ENCODE measurements around the gene KRT85.
A peak's percentile ranks its signal among the peaks of the same experiment; 100 is the strongest.

The KRT85 gene

DNA sequence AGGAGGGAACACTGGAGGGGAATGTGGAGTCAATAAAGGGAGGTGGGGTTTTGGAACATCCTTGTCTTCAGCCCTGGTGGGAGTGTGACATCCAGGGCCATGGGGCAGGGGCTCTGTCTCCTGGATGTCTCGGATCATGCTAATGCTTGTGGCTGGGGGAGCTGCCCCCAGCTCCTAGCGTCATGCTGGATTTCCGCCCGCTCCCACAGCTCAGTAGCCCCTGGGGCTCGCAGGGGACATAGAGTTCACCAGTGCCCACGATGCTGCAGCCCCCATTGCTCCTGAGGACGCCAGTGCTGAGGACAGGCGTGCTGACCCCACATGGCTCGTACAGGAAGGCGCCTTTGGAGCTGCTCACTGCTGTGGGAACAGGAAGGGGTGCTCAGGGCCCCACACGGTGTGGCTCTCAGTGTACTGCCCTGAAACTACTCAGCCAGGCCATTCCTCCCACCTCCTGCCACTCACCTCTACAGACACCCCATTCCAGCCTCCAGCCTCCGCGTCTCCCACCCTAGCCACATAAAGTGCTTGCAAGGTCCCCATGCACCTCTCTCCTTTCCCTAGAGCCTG, 27.6 kb upstream of the KRT85 start:
- no peak for DNase-seq

DNA sequence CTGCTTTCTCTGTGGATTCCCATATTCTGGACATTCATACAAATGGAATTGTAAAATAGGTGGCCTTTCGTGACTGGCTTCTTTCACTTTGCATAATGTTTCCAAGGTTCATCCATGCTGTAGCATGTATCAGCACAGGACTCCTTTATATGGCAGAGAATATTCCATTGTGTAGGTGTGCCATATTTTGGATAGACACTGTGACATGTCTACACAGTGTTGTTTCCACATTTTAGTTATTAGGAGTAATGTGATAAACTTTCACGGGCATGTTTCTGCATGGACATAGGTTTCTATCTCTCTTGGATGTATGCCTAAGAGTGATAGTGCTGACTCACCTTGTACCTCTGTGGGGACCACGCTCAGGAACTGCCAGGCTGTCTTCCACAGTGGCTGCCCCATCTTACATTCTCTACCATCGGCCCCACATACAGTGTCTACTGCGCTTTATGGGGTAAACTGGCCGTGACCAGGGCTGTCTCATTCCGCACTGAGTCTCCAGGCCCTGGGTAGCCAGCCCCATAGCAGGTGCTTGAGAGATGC, 25.3 kb upstream of the KRT85 start:
- no peak for DNase-seq

DNA sequence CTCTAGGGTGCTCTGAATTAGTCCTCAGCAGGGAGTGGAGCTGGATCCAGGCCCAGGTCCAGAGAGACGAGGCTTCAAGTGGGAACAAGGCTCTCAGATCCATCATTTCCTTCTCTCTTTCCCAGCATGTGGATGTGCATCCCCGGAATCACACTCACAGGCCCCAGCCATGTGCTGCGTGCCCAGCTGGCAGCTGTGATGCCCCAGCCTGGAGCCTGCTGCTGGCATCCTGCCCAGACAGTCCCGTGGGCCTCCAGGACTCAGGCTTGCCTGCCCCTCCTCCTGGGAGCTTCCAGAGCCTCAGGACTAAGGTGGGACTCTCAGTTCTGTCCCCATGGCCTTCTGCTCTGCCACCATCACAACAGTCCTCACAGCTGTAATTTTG, 24.3 kb upstream of the KRT85 start:
- DNase-seq = peak; percentile 24

DNA sequence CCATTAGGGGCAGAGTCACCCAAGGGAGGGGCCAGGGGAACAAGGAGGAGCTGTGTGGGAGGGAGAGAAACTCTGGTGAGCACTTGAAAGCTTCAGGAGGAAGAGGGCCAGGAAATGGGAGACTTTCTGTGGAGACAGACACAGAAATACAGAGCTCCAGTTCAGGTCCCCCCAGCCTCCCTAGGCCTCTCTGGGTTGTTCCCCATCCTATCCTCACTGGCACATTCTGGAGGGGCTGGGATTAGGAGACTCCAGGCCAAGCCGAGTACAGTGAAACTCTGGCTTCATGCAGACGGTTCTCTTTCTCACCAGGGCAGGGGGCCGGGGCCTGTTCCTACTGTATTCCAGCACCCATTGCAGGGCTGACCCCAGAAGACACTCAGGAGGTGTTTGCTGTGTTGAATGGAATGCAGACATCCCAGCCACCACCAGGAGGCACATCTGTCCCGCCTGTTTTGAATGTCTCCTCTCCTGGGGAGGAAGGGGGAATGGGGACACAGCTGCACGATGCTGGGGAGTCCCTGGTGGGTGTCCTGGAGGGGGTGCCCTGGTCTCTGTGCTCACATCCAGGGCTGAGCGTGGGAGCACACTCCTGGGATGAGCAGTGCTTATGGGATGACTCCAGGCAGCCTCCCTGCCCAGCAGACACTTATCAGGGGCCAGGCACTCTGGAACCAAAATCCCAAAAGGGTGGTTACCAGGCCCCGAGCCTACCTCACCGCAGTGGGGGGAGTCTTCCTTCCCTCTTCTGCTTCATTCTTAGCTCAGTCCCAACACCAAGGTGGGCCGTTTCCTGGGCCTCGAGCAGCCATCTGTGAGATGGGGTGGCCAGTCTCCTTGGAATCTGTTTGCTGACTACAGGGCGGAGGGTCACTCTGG, 23.7 kb upstream of the KRT85 start:
- DNase-seq = peak; percentile 18

DNA sequence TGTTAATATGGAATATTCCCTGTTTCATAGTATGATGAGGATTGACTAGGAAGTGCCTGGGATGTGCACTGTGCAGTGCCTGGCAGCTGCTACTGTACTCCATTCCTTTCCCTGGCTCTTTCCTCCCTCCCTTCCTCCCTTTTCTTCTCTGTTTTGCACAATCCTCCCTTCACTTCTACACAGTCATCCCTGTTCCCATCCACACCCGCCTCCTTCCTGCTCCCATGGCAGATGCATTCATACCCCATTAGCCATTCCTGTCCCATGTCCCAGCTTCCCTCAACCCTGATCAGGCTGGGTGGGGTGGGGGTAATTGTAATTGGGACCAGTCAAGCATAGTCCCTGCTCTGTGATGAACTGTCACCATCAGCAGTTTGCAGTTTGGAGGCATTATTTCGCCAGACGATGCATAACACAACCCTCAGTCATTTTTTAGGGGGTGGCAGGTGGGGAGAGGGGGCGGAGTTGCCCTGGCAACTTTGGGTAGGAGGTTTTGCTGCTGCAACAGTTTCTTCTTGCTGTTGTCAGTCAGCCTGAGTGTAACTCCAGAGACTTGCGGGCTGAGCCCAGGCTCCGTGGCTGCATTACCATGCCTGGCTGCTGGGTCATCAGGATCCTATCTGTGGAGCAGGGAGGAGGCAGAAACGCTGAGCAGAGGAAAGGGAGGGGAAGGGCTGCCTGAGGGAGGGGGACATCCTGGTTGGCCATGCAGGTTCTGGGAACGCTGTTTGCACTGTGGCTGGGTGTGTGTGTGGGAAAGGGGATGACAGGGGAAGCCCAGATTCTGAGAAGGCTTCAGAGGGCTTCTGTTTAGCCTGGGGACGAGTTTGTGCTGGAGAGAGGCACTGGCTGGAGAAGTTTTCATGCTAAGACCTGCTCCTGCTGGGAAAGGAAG, 22.3 kb upstream of the KRT85 start:
- DNase-seq = peak; percentile 51

DNA sequence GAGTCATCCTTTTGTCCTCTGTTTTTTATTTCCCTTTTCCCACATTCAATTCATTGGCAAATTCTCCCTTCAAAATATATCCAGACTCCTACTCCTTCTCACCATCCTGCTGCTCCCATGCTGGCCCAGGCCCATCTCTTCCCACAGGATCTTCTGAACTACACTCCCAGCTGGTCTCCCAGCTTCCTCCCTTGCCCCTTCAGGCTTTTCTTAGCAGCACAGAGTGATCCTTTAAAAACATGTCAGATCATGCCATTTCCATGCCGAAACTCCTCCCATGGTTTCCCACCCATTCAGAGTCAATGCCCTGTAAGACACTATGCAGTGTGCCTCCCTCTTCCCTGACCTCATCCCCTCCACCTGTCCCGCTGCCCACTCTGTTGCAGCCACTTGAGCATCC, 20.6 kb upstream of the KRT85 start:
- DNase-seq = no peak

DNA sequence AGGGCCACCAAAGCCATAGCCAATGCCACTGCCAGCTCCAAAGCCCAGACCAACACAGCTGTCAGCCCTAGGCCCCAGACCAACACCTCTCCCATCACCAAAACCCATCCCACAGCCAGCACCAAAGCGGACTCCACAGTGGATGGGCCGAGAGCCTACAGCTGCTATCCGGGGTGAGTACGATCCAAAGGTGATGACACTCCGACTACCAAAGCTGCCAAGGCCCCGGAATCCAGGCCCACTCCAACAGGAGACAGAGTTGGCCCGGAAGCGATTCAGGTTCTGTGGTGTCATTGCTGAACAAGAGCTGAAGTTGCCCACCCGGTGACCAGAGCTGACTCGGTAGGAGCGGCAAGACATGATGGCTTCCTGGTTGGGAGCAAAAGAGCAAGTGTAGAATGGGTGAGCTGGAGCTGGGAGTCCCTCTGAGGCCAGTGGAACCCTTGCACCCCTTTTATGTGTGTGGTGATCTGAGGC, 18.0 kb upstream of the KRT85 start, which contains the start of gene KRT84:
Gene KRT84 (minus strand): TSS at position 427 of the 477 bp plus-strand sequence. CDS start 67 bp downstream, at position 360.
- DNase-seq = no peak

DNA sequence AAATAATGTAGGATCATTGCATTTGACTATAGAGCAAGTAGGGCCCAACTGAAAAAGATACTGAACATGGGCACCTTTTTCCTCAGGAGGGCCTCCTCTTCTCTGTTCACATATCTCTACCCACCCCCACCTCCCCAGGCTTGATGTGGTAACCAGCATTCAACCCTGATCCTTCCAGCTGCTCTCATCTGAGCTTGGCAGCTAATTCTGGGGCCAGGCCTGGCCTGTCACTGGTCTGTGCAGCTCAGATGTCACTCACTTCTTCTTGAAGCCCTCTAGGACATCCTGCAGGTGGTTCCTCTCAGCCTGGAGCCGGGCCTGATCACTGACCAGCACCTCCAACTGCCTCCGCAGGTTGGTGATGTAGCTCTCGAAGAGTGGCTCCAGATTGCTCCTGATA, 16.1 kb upstream of the KRT85 start:
- DNase-seq = no peak

DNA sequence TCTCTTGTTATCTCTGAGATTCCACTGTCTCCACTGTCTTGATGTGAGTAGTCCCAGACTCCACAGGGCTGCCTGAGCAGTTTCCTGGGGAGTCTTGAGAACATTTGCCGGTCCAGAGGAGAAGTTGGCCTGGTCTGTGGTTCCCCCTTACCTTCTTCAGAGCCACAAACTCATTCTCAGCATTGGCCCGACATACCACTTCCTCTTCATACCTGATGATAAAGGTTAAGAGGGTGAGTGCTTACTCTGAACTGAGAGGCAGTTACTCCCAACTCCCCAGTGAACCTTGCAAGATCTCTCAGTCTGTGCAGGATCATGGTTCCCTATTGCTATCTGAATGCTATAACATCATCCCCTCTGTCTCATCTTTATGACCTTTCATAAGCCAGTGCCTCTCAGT, 15.6 kb upstream of the KRT85 start:
- DNase-seq = no peak

DNA sequence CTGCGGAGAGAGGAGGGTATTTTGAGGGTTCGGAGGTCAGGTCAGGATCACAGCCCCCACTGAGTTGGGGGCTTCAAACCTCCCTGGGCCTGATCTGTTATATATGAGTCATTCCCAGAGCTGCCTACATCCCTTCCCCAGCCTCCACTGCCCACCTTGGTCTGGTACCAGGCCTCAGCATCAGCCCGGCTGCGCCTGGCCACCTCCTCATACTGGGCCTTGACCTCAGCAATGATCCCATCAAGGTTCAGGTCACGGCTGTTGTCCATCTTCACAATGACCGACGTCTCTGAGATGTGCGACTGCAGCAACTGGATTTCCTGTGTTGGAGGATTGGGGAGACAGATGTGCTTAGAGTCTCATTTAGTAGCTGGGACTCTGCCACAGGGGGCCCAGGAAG, 13.9 kb upstream of the KRT85 start:
- no peak for DNase-seq

DNA sequence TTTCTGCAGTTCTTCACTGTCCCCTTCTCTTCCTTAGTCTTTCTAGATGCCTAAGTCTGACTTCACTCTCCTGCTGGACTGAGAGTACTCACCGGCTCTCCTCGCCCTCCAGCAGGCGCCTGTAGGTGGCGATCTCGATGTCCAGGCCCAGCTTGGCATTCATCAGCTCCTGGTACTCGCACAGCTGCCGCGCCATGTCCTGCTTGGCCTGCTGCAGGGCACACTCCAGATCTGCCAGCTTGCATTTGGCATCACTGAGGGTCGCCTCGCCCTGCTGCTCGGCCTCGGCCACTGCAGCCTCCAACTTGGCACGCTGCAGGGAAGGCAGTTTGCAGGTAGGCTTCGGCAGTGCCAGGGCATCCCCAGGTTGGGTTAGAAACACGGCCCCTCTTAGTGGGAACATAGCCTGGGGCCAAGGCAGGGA, 13.0 kb upstream of the KRT85 start:
- peak; percentile 43 for DNase-seq

DNA sequence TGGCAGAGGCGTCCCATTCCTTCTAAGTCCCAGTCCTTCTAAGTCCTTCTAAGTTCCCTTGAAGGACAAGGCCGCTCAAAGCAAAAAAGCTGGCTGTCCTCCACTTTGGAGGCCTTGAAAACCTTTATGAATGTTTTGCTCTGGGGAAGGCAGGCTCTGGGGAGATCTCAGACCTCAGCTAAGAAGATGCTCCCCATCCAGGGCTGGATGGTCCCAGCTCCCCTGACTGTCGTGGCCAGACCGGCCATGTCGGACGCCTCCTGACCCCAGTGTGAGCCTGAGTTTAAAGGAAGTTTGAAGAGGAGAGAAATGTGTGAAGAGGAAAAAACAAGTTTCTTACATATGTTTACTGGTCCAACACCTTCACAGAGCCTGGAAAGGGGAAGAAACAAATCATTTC, 12.3 kb upstream of the KRT85 start:
- no peak for DNase-seq

DNA sequence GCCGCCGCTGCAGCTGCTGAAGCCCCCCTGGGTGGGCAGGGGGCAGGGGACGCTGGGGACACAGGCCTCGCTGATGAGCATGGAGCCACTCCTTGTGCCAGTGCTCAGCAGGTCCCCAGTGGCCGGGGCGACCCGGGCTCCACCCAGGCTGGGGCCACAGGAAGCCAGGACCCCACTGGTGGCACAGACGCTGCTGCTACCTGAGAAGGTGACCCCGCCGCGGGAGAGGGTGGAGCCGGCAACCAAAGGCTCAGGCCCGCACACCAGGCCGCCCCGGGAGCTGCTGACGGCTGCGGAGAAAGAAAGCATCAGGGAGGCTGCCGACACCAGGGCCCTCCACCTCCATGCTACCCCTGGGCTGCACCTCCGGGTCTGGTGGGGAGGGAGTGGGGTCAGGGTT, 10.8 kb upstream of the KRT85 start:
- DNase-seq = no peak

DNA sequence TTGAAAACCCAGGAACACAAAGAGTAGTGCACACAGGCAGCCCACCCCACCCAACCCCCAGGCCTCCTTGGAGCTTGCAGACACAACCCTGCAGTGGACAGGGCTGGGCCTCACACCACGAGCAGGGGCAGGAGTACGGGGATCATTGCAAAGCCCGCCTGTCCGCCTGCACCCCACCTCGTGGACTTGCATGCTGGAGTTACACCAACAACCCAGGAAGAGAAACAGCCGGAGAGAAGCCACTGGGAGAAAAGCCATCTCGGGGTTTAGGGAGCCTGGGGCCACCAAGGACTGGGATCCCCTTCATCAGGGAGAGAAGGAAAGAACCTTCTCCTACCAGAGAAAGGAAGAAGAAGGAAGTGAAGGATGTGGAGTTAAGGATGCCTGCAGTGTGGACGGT, 10.0 kb upstream of the KRT85 start:
- no peak for DNase-seq

DNA sequence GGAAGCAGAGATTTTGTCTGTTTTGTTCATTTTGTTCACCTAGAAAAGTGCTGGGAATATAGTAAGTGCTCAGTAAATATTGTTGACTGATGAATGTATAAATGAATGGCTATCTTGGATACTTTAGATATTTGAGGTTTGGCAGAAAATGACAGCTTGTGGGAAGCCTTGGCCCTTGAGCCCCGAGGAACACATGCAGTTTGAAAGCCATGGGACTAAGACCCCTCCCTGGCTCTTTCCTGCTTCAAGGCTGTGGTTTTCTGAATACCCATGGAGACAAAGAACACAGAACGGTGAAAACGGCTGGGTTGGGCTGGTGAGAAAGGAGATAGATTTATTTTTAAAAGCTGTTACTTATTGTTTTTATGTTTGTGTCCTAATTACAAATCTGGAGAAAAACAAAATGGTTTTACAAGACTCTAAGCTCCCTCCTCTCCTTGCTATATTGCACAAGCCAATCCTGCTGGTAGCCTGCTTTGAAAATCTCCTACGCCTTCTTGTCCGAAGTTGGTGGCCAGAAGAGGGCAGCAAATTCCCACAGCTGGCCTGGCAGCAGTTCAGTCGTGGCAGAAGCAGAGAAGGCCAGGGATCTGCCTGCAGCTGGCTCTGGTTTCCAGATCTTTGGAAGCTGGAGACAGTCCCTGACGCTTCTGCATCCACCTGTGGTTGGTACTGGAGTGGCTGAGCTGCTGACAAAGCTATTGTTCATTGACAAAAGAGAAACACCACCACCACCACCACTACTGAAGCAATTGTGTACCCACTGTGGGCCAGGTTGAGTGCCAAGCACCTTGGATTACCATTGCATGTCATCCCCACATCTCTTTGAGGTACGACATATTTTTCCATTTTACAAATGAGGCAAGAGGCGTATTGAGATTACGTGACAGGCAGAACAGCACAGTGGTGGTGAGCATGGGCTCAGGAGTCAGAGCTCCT, 5.2 kb upstream of the KRT85 start:
- DNase-seq = peak; percentile 91

DNA sequence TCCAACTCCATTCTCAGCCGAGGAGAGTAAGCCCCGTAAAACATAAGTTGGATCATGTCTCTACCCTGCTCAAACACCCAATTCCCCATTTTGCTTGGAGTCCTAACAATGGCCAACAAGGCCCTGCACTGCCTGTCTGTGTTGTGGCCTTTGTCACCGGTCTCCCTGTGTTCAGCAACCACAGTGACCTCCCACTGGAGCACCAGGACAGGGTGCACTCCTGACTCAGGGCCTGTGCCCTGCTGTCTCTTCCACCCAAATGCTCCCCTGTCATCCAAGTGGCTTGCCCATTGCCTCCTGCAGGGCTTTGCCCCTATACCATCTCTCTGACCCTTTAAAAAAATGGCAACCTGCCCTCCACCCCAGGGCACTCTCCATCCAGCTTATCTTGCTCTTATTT, 4.4 kb upstream of the KRT85 start:
- DNase-seq = no peak

DNA sequence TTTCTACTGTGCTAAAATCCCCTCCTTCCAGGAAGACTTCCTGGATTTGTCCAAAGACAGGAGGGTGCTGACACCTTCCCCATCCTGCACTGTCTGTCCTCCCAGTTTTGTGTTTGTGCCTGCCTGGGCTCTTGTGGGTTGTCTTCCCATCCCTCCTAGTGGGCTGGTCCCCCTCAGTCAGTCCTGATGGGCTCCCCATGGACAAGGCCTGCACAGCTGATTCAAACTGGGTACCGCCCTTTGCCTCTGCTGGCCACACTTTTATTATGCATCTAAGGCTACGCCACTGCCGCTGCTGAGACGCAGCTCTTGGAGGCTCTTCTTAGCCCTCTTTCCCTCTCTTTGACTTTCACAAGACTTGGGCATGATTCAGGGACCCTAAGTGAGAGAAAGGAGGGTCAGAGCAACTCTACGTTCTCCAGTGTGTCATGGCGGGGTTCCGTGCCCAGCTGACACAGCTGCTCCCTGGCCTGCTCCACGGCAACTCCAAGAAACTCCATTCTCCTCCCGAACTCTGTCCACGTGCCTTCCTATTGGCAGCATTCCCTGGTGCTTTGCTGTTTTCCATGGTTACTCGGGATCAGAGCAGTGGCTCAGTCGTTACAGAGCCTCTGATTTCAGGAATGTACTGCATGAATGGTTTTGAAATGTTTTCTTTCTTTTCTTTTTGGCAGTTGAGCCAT, 3.8 kb upstream of the KRT85 start:
- DNase-seq = peak; percentile 69

DNA sequence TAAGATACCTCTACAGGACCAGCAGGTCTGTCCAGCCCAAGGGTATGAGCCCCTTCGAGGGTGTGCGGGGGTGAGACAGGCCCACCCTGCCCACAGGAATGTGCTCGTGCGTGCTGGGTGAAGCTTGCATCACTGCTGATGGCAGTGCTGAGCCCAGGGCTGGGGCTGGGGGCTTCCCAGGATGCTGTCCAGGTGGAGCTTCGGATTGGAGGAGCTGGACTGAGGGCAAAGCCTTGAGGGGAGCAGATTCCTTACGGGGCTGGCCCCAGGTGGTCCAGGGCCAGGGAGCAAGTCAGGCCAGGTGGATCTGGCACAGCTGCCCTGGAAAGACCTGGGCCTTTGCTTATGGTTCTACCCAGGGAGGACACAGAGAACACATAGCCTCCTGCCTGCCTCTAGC, 2.5 kb upstream of the KRT85 start:
- DNase-seq = no peak

DNA sequence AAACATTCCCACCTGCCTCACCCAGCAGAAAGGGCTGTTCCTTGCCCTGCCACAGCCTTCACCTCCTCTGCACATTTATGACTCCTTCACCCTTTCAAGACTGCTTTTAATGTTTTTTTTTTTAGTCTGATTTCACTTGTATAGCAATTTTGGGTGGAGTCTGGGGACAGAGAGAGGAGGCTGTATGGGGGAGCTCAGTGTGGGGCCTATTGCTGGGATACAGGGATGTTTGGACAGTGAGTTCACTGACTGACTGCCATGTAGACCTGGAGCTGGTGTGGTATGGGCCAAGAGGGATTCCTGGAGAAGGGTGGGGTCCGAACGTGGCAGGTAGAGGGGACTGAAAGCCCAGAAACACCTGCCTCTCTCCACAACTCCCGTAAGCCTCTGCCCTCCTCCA, 1.9 kb upstream of the KRT85 start:
- no peak for DNase-seq

DNA sequence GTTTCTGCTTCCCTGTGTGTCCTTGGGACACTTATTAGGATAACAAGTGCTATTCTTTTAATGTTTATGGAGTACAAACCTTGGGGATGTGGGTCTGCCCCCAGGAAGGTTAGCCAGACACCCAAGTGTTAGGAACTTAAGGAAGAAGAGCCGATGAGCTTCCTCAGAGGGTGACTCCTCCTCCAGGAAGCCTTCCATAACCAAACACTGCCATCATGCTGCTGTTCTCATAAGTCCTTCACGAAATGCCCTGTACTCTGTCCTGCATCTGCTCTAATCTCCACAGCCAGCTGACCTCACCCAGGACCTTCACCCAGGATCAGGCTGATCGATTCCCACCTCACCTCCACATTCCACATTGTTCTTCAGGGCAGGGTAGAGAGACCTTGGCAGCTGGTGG, 1.2 kb upstream of the KRT85 start:
- DNase-seq = no peak

DNA sequence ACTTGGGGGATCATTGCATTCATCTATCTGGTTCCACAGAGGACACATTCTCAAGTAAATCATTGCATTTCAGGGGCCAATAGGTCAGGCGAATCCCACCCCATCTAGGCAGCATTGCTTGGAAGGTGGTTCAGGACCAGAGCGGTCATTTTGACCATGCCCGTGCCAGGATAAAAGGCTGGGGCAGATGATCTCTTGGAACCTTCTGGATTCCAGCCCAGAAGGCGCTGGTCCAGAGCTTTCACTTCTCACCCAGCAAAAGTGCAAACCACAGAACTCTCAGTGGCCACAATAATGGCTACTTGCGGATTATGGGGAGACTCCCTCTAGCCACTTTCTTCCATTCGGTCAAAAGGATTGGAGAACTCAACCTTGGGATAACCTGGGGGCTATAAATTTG, 595 bp upstream of the KRT85 start:
- no peak for DNase-seq
